Naive thymus-derived CD4-positive, alpha-beta T cell (primary cell): ENCODE data around the gene EXPH5. TPM values are rescaled to one million over a fixed set of nuclear protein-coding genes. Genes with fewer than 3 reads are reported as not detected.

ENCODE experiments used
- ATAC-seq: fragments of 150-1000 bp; cut with Tn5 transposase; 2 replicates; pipeline ENCODE4 v1.10.0; 2021; ENCODE audit warnings: mild to moderate bottlenecking, moderate library complexity
- CTCF ChIA-PET: fragments of 350-600 bp; sonication (Branson Sonifier 250); formaldehyde crosslinking; loops from one replicate; lab custom pipeline; 2021; ENCODE audit warnings: antibody characterized with exemption; lab: Charles Lee
- POLR2A ChIA-PET: fragments of 350-600 bp; sonication (Branson Sonifier 250); formaldehyde crosslinking; loops from one replicate; lab custom pipeline; 2021; ENCODE audit warnings: antibody characterized with exemption, inconsistent platforms; lab: Charles Lee
- DNase-seq, 9 donors: peaks; one replicate each; pipeline versions ENCODE4 v3.0.0 to v3.0.0-alpha.2; 2020 to 2022; ENCODE audit warnings: mixed read lengths in 1 of 9
- H3K27ac ChIP-seq: one replicate; pipeline ENCODE4 v1.7.0; 2013; ENCODE audit warnings: mild to moderate bottlenecking, low read depth, low read length, moderate library complexity
- H3K27me3 ChIP-seq, 2 donors: one replicate each; pipeline ENCODE4 v1.7.0; 2013; ENCODE audit warnings: low read length in 2 of 2, mild to moderate bottlenecking in 2 of 2, moderate library complexity in 2 of 2; ENCODE audit not compliant: control insufficient read depth in 2 of 2, insufficient read depth in 2 of 2
- H3K36me3 ChIP-seq, 3 experiments: 1 replicate in 2 of 3; 2 replicates in 1 of 3; pipeline ENCODE4 v1.7.0; 2013; ENCODE audit warnings: low read length in 3 of 3, mild to moderate bottlenecking in 3 of 3, moderate library complexity in 1 of 3; ENCODE audit not compliant: insufficient read depth in 3 of 3, control insufficient read depth in 2 of 3
- H3K4me1 ChIP-seq, 2 donors: one replicate each; pipeline ENCODE4 v1.7.0; 2013; ENCODE audit warnings: low read length in 2 of 2, mild to moderate bottlenecking in 2 of 2, moderate library complexity in 1 of 2; ENCODE audit not compliant: control insufficient read depth in 2 of 2, insufficient read depth in 2 of 2
- H3K4me3 ChIP-seq: 2 replicates; pipeline ENCODE4 v1.7.0; 2013; ENCODE audit warnings: mild to moderate bottlenecking, low read length
- H3K9me3 ChIP-seq, 3 experiments: 1 replicate in 2 of 3; 2 replicates in 1 of 3; pipeline ENCODE4 v1.7.0; 2013; ENCODE audit warnings: low read length in 3 of 3; ENCODE audit not compliant: control insufficient read depth in 2 of 3
- H3K27ac Mint-ChIP-seq, 9 donors: one replicate each; pipeline ENCODE4 v1.8.0; 2020 to 2022; ENCODE audit warnings: mixed read lengths in 9 of 9, mild to moderate bottlenecking in 8 of 9, moderate library complexity in 5 of 9, inconsistent platforms in 2 of 9
- H3K27me3 Mint-ChIP-seq, 5 donors: one replicate each; pipeline ENCODE4 v1.8.0; 2021 to 2022; ENCODE audit warnings: mixed read lengths in 5 of 5, mild to moderate bottlenecking in 1 of 5
- H3K36me3 Mint-ChIP-seq, 5 donors: one replicate each; pipeline ENCODE4 v1.8.0; 2020 to 2022; ENCODE audit warnings: mixed read lengths in 5 of 5, mild to moderate bottlenecking in 3 of 5, inconsistent platforms in 1 of 5
- H3K4me1 Mint-ChIP-seq, 7 donors: one replicate each; pipeline ENCODE4 v1.8.0; 2020 to 2022; ENCODE audit warnings: mixed read lengths in 7 of 7, mild to moderate bottlenecking in 3 of 7, inconsistent platforms in 1 of 7
- H3K4me3 Mint-ChIP-seq, 10 donors: one replicate each; pipeline ENCODE4 v1.8.0; 2020 to 2022; ENCODE audit warnings: mild to moderate bottlenecking in 10 of 10, mixed read lengths in 10 of 10, moderate library complexity in 6 of 10, inconsistent platforms in 2 of 10
- H3K9me3 Mint-ChIP-seq, 11 donors: one replicate each; pipeline ENCODE4 v1.8.0; 2020 to 2022; ENCODE audit warnings: mixed read lengths in 11 of 11, mild to moderate bottlenecking in 4 of 11, inconsistent platforms in 1 of 11, moderate library complexity in 1 of 11
- intact Hi-C, 2 donors: fragments of 100-400 bp; cut with micrococcal nuclease; formaldehyde crosslinking; loops; one replicate each; pipeline ENCODE4 v1.15.1; 2023
- polyA plus RNA-seq, 2 donors: library from polyadenylated mRNA; unstranded; fragments of 300-500 nt; fragmentation: Illumina TruSeq; gene quantifications; one replicate each; pipeline ENCODE4 v1.2.3, GENCODE V29; 2021
- total RNA-seq, 6 experiments: library from RNA in 5 of 6; stranded (reverse) in 5 of 6; gene quantifications; 1 replicate in 5 of 6; 2 replicates in 1 of 6; pipeline ENCODE4 v1.2.3 and lab custom pipeline; 2021 to 2026

The EXPH5 gene
- total and polyA plus RNA-seq, 7 experiments from 2014 or later: 0.90 to 8.3 (median 3.2) TPM

DNA sequence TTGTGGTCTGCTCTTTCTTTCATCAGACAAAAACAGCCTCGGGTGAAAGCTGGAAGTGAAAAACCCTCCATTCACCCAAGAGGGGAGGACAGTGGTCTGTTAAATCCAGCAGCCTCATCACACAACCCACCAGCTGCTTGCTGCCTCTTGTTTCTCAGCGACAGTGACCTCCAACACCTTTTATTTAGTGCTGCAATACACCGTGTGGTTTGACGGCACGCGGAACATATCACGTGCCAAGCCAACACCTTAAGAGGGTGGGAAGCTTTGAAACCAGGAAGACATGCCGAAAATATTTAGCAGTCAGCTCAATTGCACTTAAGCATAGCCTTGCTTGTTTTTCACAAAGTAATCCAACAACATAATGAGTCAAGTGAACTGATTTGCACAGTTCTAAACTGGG is 55.5 kb downstream of the EXPH5 start:
- H3K36me3 Mint-ChIP-seq: peaks cover 0 to 26% (median 9%) of the 10 kb centered on the region in 5 donors
- H3K9me3 ChIP-seq: no peaks in the 10 kb centered on the region
- H3K27ac ChIP-seq: no peak overlapping the region
- intact Hi-C loops: no loop called here
- POLR2A ChIA-PET: no interaction called here
- ATAC-seq (peak; percentile 74), DNase-seq (peak in 2 of 9 donors; percentile 16 to 19)
- no peaks in the 10 kb centered on the region for H3K27me3 Mint-ChIP-seq
- peak overlapping the region in 6 of 9 donors; percentile 2 to 68 (median 18) for H3K27ac Mint-ChIP-seq
- CTCF ChIA-PET: no interaction called here
- H3K4me1 Mint-ChIP-seq: peaks cover 0 to 11% (median 0%) of the 10 kb centered on the region in 7 donors
- H3K4me1 ChIP-seq: no peaks in the 10 kb centered on the region
- H3K9me3 Mint-ChIP-seq: no peaks in the 10 kb centered on the region
- no peaks in the 10 kb centered on the region for H3K36me3 ChIP-seq
- H3K4me3 ChIP-seq: no peak overlapping the region
- no peaks in the 10 kb centered on the region for H3K27me3 ChIP-seq
- peak overlapping the region in 8 of 10 donors; percentile 3 to 71 (median 56) for H3K4me3 Mint-ChIP-seq

DNA sequence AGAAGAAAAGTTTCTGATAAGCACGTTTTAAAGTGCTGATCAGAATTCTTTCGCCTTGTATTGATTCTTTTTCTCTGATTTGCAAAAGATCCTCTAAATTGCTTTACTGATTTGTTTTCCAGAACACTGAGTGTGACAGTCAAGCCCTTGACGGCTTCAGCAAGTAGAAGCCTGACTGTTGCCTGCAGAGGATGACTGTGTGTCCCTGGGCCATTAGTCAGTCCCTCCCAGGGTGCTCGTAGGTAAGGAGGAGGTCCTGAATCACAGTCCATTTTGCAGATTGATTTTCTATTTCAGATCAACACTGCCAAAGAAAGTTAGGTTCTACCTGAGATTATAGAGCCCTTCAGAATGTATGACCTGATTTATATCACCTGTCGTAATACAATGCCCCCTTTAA is 56.8 kb downstream of the EXPH5 start:
- no peak overlapping the region for H3K4me3 Mint-ChIP-seq

GRCh38 chr11:108535384-108535955 is 58.1 kb downstream of the EXPH5 start:
- H3K4me1 ChIP-seq: no peaks in the 10 kb centered on the region
- no peaks in the 10 kb centered on the region for H3K27me3 Mint-ChIP-seq
- intact Hi-C loops: no loop called here
- no peaks in the 10 kb centered on the region for H3K27me3 ChIP-seq
- peaks cover 0 to 11% (median 0%) of the 10 kb centered on the region in 7 donors for H3K4me1 Mint-ChIP-seq
- H3K9me3 Mint-ChIP-seq: no peaks in the 10 kb centered on the region
- H3K4me3 ChIP-seq: no peak overlapping the region
- H3K27ac Mint-ChIP-seq: peak overlapping the region in 1 of 9 donors; percentile 42
- H3K36me3 Mint-ChIP-seq: peaks cover 0 to 30% (median 15%) of the 10 kb centered on the region in 5 donors
- no peak overlapping the region for H3K4me3 Mint-ChIP-seq
- H3K27ac ChIP-seq: no peak overlapping the region
- ATAC-seq (no peak), DNase-seq (no peak)
- H3K36me3 ChIP-seq: no peaks in the 10 kb centered on the region
- CTCF ChIA-PET: no interaction called here
- no peaks in the 10 kb centered on the region for H3K9me3 ChIP-seq
- POLR2A ChIA-PET: interaction anchor here (0.6 kb wide), 1 partner anchor 245 kb away, joined by 3 read pairs; no protein-coding TSS in a partner anchor

More for the DNA sequence above, 56.8 kb downstream of the EXPH5 start:
- Histone ChIP-seq H3K4me3 (no peak overlapping the region), H3K36me3 (no peaks in the 10 kb centered on the region), H3K27me3 (no peaks in the 10 kb centered on the region), H3K9me3 (no peaks in the 10 kb centered on the region), H3K4me1 (no peaks in the 10 kb centered on the region), H3K27ac (no peak overlapping the region)
- no peak for ATAC-seq
- no peaks in the 10 kb centered on the region for H3K27me3 Mint-ChIP-seq
- no peak for DNase-seq
- ChIA-PET POLR2A (no interaction called here), CTCF (no interaction called here)
- H3K36me3 Mint-ChIP-seq: peaks cover 0 to 30% (median 15%) of the 10 kb centered on the region in 5 donors
- peaks cover 0 to 11% (median 0%) of the 10 kb centered on the region in 7 donors for H3K4me1 Mint-ChIP-seq
- intact Hi-C loops: no loop called here
- H3K27ac Mint-ChIP-seq: peak overlapping the region in 1 of 9 donors; percentile 31
- H3K9me3 Mint-ChIP-seq: no peaks in the 10 kb centered on the region

DNA sequence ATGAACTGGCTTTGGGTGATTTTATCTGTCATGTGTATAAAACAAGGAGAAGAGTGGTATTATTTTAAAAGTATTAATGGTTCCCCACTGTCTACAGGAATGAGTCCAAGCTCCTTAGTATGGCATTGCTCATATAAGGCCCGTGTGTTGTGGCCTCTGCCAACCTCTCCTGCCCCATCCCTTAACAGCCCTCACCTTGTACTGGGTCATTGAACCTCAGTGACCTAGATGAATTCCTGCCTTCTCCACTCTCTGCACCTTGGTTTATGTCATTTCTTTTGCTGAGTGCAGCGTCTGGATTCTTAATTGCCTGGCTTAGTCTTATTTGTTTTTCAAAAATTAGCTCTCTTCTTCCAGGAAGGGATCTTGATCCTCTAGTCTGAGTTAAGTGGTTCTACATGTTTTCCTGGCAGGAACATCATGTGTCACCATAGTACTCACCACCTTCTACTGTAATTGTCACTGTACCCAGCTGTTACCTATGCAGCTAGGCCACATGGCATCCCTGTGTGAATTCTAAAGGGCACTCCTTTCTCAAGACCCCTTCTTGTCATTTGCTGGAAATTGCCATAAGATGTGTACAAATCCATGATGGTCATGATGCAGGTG is 59.2 kb downstream of the EXPH5 start:
- no peak for ATAC-seq
- H3K9me3 ChIP-seq: no peaks in the 10 kb centered on the region
- intact Hi-C loops: no loop called here

GRCh38 chr11:108530426-108530825 is 63.1 kb downstream of the EXPH5 start:
- no peak overlapping the region for H3K4me3 ChIP-seq
- H3K9me3 ChIP-seq: no peaks in the 10 kb centered on the region
- CTCF ChIA-PET: no interaction called here
- Mint-ChIP-seq H3K9me3 (peaks cover 0 to 4% (median 0%) of the 10 kb centered on the region in 11 donors), H3K36me3 (peaks cover 0 to 33% (median 15%) of the 10 kb centered on the region in 5 donors), H3K27ac (no peak overlapping the region), H3K4me3 (no peak overlapping the region), H3K4me1 (no peaks in the 10 kb centered on the region), H3K27me3 (no peaks in the 10 kb centered on the region)
- no peak for DNase-seq
- no peaks in the 10 kb centered on the region for H3K36me3 ChIP-seq
- POLR2A ChIA-PET: no interaction called here
- H3K27me3 ChIP-seq: no peaks in the 10 kb centered on the region
- intact Hi-C loops: no loop called here
- no peak for ATAC-seq
- no peak overlapping the region for H3K27ac ChIP-seq
- no peaks in the 10 kb centered on the region for H3K4me1 ChIP-seq

More for the DNA sequence above, 59.2 kb downstream of the EXPH5 start:
- Mint-ChIP-seq H3K27me3 (no peaks in the 10 kb centered on the region), H3K4me3 (no peak overlapping the region), H3K9me3 (no peaks in the 10 kb centered on the region), H3K4me1 (peaks cover 0 to 11% (median 0%) of the 10 kb centered on the region in 7 donors), H3K27ac (no peak overlapping the region), H3K36me3 (peaks cover 0 to 29% (median 15%) of the 10 kb centered on the region in 5 donors)
- H3K36me3 ChIP-seq: no peaks in the 10 kb centered on the region
- CTCF ChIA-PET: no interaction called here
- DNase-seq: no peak
- no peak overlapping the region for H3K27ac ChIP-seq
- no peak overlapping the region for H3K4me3 ChIP-seq
- POLR2A ChIA-PET: no interaction called here
- no peaks in the 10 kb centered on the region for H3K27me3 ChIP-seq
- H3K4me1 ChIP-seq: no peaks in the 10 kb centered on the region

- no peak overlapping the region for H3K27ac Mint-ChIP-seq
- intact Hi-C loops: no loop called here
These were observed 66.2 kb downstream of the EXPH5 start for GRCh38 chr11:108527382-108527781.

More at GRCh38 chr11:108527382-108527781, 66.2 kb downstream of the EXPH5 start:
- Mint-ChIP-seq H3K9me3 (peaks cover 0 to 4% (median 0%) of the 10 kb centered on the region in 11 donors), H3K4me1 (no peaks in the 10 kb centered on the region), H3K27me3 (no peaks in the 10 kb centered on the region), H3K4me3 (no peak overlapping the region), H3K36me3 (peaks cover 0 to 24% (median 8%) of the 10 kb centered on the region in 5 donors)
- no peak for ATAC-seq
- no peak for DNase-seq
- CTCF ChIA-PET: no interaction called here
- Histone ChIP-seq H3K27me3 (no peaks in the 10 kb centered on the region), H3K4me3 (no peak overlapping the region), H3K36me3 (no peaks in the 10 kb centered on the region), H3K4me1 (no peaks in the 10 kb centered on the region), H3K27ac (no peak overlapping the region), H3K9me3 (no peaks in the 10 kb centered on the region)
- POLR2A ChIA-PET: no interaction called here
